CD4-positive, alpha-beta memory T cell (primary cell): ENCODE measurements around the gene LCP2. TPM values are rescaled to one million over a fixed set of nuclear protein-coding genes. Genes with fewer than 3 reads are reported as not detected.

Experiments
- CTCF ChIA-PET: fragments of 350-600 bp; sonication (Branson Sonifier 250); formaldehyde crosslinking; loops from one replicate; lab custom pipeline; 2021; ENCODE audit warnings: inconsistent platforms; ENCODE audit not compliant: partially characterized antibody; lab: Charles Lee
- POLR2A ChIA-PET: fragments of 350-600 bp; sonication (Branson Sonifier 250); formaldehyde crosslinking; loops from one replicate; lab custom pipeline; 2021; ENCODE audit not compliant: partially characterized antibody; lab: Charles Lee
- DNase-seq, 5 donors: peaks; one replicate each; pipeline versions ENCODE4 v3.0.0 to v3.0.0-alpha.2; 2020 to 2022; ENCODE audit warnings: mixed read lengths in 1 of 5
- H3K27ac ChIP-seq: one replicate; pipeline ENCODE4 v1.7.0; 2013; ENCODE audit warnings: low read depth, low read length
- H3K27me3 ChIP-seq: 2 replicates; pipeline ENCODE4 v1.7.0; 2013; ENCODE audit warnings: mild to moderate bottlenecking, low read length, moderate library complexity; ENCODE audit not compliant: insufficient read depth
- H3K36me3 ChIP-seq: 2 replicates; pipeline ENCODE4 v1.7.0; 2013; ENCODE audit warnings: mild to moderate bottlenecking, low read length, moderate library complexity; ENCODE audit not compliant: insufficient read depth
- H3K4me1 ChIP-seq: 2 replicates; pipeline ENCODE4 v1.7.0; 2013; ENCODE audit warnings: mild to moderate bottlenecking, low read length, moderate library complexity; ENCODE audit not compliant: insufficient read depth
- H3K4me3 ChIP-seq, 2 donors: one replicate each; pipeline ENCODE4 v1.7.0; 2013; ENCODE audit warnings: low read length in 2 of 2, mild to moderate bottlenecking in 1 of 2
- H3K9me3 ChIP-seq, 2 donors: one replicate each; pipeline ENCODE4 v1.7.0; 2013; ENCODE audit warnings: low read length in 2 of 2, control low read depth in 1 of 2; ENCODE audit not compliant: control insufficient read depth in 1 of 2
- H3K27ac Mint-ChIP-seq, 7 donors: one replicate each; pipeline ENCODE4 v1.8.0; 2020 to 2021; ENCODE audit warnings: mixed read lengths in 7 of 7, mild to moderate bottlenecking in 6 of 7, inconsistent platforms in 3 of 7, moderate library complexity in 3 of 7
- H3K27me3 Mint-ChIP-seq, 2 donors: one replicate each; pipeline ENCODE4 v1.8.0; 2020 to 2021; ENCODE audit warnings: mixed read lengths in 2 of 2
- H3K36me3 Mint-ChIP-seq, 2 donors: one replicate each; pipeline ENCODE4 v1.8.0; 2020 to 2021; ENCODE audit warnings: mixed read lengths in 2 of 2, inconsistent platforms in 1 of 2, mild to moderate bottlenecking in 1 of 2
- H3K4me1 Mint-ChIP-seq, 4 donors: one replicate each; pipeline ENCODE4 v1.8.0; 2020 to 2021; ENCODE audit warnings: mixed read lengths in 4 of 4, mild to moderate bottlenecking in 1 of 4
- H3K4me3 Mint-ChIP-seq, 8 donors: one replicate each; pipeline ENCODE4 v1.8.0; 2020 to 2021; ENCODE audit warnings: mixed read lengths in 8 of 8, mild to moderate bottlenecking in 7 of 8, moderate library complexity in 6 of 8, inconsistent platforms in 3 of 8
- H3K9me3 Mint-ChIP-seq, 8 donors: one replicate each; pipeline ENCODE4 v1.8.0; 2020 to 2021; ENCODE audit warnings: mixed read lengths in 8 of 8, mild to moderate bottlenecking in 5 of 8, inconsistent platforms in 3 of 8, moderate library complexity in 1 of 8
- intact Hi-C: fragments of 100-400 bp; cut with micrococcal nuclease; formaldehyde crosslinking; loops from one replicate; pipeline ENCODE4 v1.15.1; 2023
- polyA plus RNA-seq, 2 donors: library from polyadenylated mRNA; unstranded; fragments of 300-500 nt; fragmentation: Illumina TruSeq; gene quantifications; one replicate each; pipeline ENCODE4 v1.2.3, GENCODE V29; 2021
- total RNA-seq, 2 experiments: library from RNA; stranded (reverse); gene quantifications; one replicate each; pipeline ENCODE4 v1.2.3, GENCODE V29; 2021

LCP2 gene
- total and polyA plus RNA-seq, 4 experiments from 2014 or later = 117 to 318 (median 275) TPM

DNA sequence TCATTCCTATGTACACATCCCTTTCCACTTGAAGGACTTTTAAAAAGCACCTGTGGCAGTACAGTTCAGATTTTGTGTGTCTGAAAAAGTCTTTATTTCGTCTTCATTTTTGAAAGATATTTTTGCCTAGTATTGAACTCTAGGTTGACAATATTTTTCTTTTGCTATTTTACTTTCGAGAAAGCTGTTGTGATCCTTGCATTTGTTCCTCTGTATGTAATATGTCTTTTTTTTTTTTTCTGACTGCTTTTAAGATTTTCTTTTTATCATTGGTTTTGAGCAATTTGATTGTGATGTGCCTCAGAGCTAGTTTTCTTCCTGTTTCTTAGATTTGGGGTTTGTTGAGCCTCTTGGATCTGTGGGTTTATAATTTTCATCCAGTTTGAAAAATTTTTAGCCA is 13.3 kb downstream of the LCP2 start:
- Mint-ChIP-seq H3K4me1 (peaks cover 87 to 100% (median 94%) of the 10 kb centered on the region in 4 donors), H3K9me3 (no peaks in the 10 kb centered on the region), H3K27ac (peak overlapping the region; percentile 83 to 100 (median 92)), H3K4me3 (peak overlapping the region in 7 of 8 donors; percentile 1 to 83 (median 66)), H3K27me3 (no peaks in the 10 kb centered on the region), H3K36me3 (peaks cover 67 to 94% of the 10 kb centered on the region in 2 donors)
- Histone ChIP-seq H3K27ac (peak overlapping the region; percentile 49), H3K4me3 (no peak overlapping the region), H3K4me1 (peaks cover 99% of the 10 kb centered on the region), H3K36me3 (peaks cover 57% of the 10 kb centered on the region), H3K9me3 (no peaks in the 10 kb centered on the region), H3K27me3 (no peaks in the 10 kb centered on the region)
- ChIA-PET POLR2A (interaction anchor here (1.5 to 32.1 kb wide), 4 partner anchors 10 to 46 kb away, joined by 3 to 1265 read pairs (median 350); partner anchors contain the start of gene LCP2), CTCF (interaction anchor here (0.9 to 3.2 kb wide), 4 partner anchors 11 to 30 kb away, joined by 3 to 31 read pairs (median 4); no protein-coding TSS in a partner anchor)
- DNase-seq = no peak
- intact Hi-C loops = no loop called here

DNA sequence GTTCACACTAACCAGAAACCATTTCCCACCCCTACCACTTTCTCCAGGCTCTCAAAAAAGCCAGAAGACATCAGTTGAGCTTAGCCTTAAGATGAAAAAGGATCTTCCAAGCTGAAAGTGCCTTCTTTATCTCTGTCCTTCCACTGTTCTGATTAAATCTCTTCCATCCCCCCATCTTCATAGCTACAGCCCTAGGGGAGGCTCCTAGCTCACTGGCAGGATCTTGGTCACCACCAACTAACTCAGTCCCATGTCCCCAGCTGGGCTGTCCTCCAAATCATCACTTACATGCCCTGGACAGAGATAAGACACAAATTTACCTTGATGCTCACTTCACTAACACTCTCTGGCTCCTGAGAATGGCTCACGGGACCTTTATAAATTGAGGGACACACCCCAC is 14.3 kb downstream of the LCP2 start:
- DNase-seq = no peak
- Histone ChIP-seq H3K27ac (peak overlapping the region; percentile 49), H3K9me3 (no peaks in the 10 kb centered on the region), H3K36me3 (peaks cover 48% of the 10 kb centered on the region), H3K4me3 (no peak overlapping the region), H3K27me3 (no peaks in the 10 kb centered on the region), H3K4me1 (peaks cover 96% of the 10 kb centered on the region)
- intact Hi-C loops = no loop called here
- Mint-ChIP-seq H3K4me3 (peak overlapping the region in 7 of 8 donors; percentile 9 to 74 (median 71)), H3K27ac (peak overlapping the region; percentile 72 to 100 (median 93)), H3K4me1 (peaks cover 83 to 100% (median 94%) of the 10 kb centered on the region in 4 donors), H3K9me3 (no peaks in the 10 kb centered on the region), H3K36me3 (peaks cover 59 to 89% of the 10 kb centered on the region in 2 donors), H3K27me3 (no peaks in the 10 kb centered on the region)
- POLR2A ChIA-PET = interaction anchor here (1.1 to 32.1 kb wide), 10 partner anchors 9 to 47 kb away, joined by 3 to 1265 read pairs (median 8); partner anchors contain the start of gene LCP2
- CTCF ChIA-PET = interaction anchor here (0.6 to 12.6 kb wide), 12 partner anchors 10 to 63 kb away, joined by 3 to 384 read pairs (median 10); partner anchors contain the start of gene LCP2

DNA sequence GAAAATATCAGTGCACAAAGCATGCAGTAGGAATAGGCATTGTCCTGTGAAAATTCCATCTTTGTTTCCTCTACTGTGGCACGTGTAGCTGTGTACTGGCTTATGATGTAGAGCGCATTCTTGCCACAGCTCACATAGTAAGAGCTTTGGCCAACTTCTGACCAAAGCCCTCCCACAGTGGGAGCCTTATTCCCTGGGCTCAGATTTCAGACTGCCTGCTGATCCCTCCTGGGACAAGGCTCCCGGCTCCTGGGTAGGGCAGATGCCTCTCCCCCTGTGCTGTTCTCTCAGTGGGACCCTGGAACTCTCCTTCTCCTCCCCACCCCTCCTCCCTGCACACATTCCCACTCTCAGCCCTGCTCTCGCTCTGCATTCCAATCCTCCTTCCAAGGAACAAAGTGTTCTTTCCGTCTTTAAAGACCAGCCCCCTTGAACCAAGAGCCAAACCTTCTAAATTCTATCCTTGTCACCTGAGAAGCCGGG is 17.5 kb downstream of the LCP2 start:
- no peaks in the 10 kb centered on the region for H3K27me3 Mint-ChIP-seq
- peak overlapping the region; percentile 75 to 92 (median 85) for H3K4me3 Mint-ChIP-seq
- Histone ChIP-seq H3K4me1 (peaks cover 95% of the 10 kb centered on the region), H3K9me3 (no peaks in the 10 kb centered on the region), H3K27me3 (no peaks in the 10 kb centered on the region), H3K27ac (peak overlapping the region; percentile 68), H3K36me3 (peaks cover 23% of the 10 kb centered on the region), H3K4me3 (peak overlapping the region in 1 of 2 donors; percentile 13)
- DNase-seq = no peak
- no peaks in the 10 kb centered on the region for H3K9me3 Mint-ChIP-seq
- POLR2A ChIA-PET = interaction anchor here (0.6 to 32.1 kb wide), 12 partner anchors 13 to 1896 kb away, joined by 3 to 1265 read pairs (median 12); partner anchors contain the start of genes DOCK2 and LCP2
- H3K36me3 Mint-ChIP-seq = peaks cover 38 to 83% of the 10 kb centered on the region in 2 donors
- intact Hi-C loops = no loop called here
- CTCF ChIA-PET = interaction anchor here (1.4 to 12.6 kb wide), 7 partner anchors 13 to 58 kb away, joined by 3 to 384 read pairs (median 50); partner anchors contain the start of gene LCP2
- H3K27ac Mint-ChIP-seq = peak overlapping the region; percentile 91 to 100 (median 96)
- H3K4me1 Mint-ChIP-seq = peaks cover 81 to 100% (median 92%) of the 10 kb centered on the region in 4 donors

DNA sequence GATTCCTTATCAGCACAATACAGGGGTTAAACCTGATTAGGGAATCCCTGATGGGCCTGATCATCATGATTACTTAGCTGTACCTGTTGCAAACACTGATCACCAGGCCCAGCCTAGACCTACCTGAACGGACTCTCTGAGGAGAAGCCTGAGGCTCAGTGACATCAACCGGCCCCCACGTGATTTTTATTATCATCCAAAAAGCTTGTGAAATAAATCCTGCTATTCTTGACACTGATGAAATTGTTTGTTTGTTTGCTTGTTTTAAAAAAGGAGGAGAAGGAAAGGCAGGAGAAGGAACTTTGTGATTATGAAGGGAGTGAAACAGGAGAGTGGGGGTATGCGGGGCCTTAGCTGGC is 18.1 kb downstream of the LCP2 start:
- ChIA-PET CTCF (interaction anchor here (0.9 to 12.6 kb wide), 9 partner anchors 13 to 178 kb away, joined by 3 to 384 read pairs (median 30); partner anchors contain the start of gene LCP2), POLR2A (interaction anchor here (0.6 to 32.1 kb wide), 13 partner anchors 13 to 1896 kb away, joined by 3 to 1265 read pairs (median 11); partner anchors contain the start of genes DOCK2 and LCP2)
- H3K27me3 Mint-ChIP-seq = no peaks in the 10 kb centered on the region
- H3K27ac ChIP-seq = peak overlapping the region; percentile 68
- H3K4me3 ChIP-seq = peak overlapping the region in 1 of 2 donors; percentile 15
- no peak for DNase-seq
- H3K36me3 ChIP-seq = peaks cover 26% of the 10 kb centered on the region
- peak overlapping the region; percentile 91 to 100 (median 96) for H3K27ac Mint-ChIP-seq
- no peaks in the 10 kb centered on the region for H3K9me3 Mint-ChIP-seq
- H3K27me3 ChIP-seq = no peaks in the 10 kb centered on the region
- H3K9me3 ChIP-seq = no peaks in the 10 kb centered on the region
- H3K4me1 ChIP-seq = peaks cover 95% of the 10 kb centered on the region
- H3K4me3 Mint-ChIP-seq = peak overlapping the region; percentile 75 to 92 (median 85)
- peaks cover 36 to 82% of the 10 kb centered on the region in 2 donors for H3K36me3 Mint-ChIP-seq
- intact Hi-C loops = loop anchor here (1.0 to 2.0 kb wide), 2 partner anchors 8 to 17 kb away; no protein-coding TSS in a partner anchor
- peaks cover 81 to 100% (median 93%) of the 10 kb centered on the region in 4 donors for H3K4me1 Mint-ChIP-seq

DNA sequence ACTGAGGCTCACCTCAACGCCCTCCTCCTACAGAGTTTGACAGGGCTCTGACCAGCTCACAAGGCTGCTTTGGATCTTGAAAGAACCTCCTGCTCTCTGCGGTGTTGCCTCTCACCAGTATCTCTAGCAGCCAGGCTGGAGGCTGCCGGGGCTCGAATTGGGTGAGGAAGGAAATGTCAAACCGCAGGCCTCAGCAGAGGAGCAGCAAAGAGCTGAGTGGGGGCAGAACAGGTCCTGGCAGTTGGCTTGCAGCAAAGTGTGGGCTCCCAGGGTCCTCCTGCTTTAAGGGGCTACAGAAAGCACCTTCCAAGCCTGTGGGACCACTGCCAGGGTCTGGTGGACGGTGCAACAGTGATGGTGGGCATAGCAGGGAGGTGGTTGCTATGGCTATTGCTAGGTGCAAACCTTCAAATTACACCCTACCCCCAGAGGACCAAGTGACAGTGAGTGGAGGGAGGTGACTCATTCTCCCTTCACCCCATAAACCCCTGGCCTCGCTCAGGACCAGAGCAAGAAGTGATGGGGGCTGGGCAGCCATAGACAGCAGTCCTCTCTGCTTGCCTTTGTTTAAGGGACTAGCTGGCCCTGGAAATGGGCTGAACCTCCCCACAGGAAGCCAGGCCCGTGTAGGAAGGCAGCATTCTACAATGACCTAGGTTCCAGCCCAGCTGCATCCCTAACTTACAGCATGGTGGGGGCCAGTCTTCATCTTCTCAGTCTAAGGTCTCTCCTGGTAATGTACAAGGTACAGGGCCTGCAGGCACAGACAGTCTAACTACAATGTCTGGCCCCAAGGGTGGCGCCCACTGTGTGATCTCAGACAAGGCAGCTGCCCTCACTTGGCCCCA is 18.7 kb downstream of the LCP2 start:
- H3K36me3 ChIP-seq = peaks cover 27% of the 10 kb centered on the region
- peaks cover 95% of the 10 kb centered on the region for H3K4me1 ChIP-seq
- Mint-ChIP-seq H3K36me3 (peaks cover 38 to 82% of the 10 kb centered on the region in 2 donors), H3K27me3 (no peaks in the 10 kb centered on the region), H3K4me1 (peaks cover 83 to 100% (median 93%) of the 10 kb centered on the region in 4 donors), H3K9me3 (no peaks in the 10 kb centered on the region), H3K27ac (peak overlapping the region; percentile 91 to 100 (median 96)), H3K4me3 (peak overlapping the region; percentile 75 to 92 (median 85))
- POLR2A ChIA-PET = interaction anchor here (0.6 to 32.1 kb wide), 16 partner anchors 8 to 1897 kb away, joined by 3 to 1265 read pairs (median 9); partner anchors contain the start of genes DOCK2 and LCP2
- H3K4me3 ChIP-seq = peak overlapping the region in 1 of 2 donors; percentile 15
- DNase-seq = peak; percentile 90 to 96 (median 91)
- CTCF ChIA-PET = interaction anchor here (0.9 to 12.6 kb wide), 9 partner anchors 12 to 178 kb away, joined by 3 to 384 read pairs (median 30); partner anchors contain the start of gene LCP2
- H3K27me3 ChIP-seq = no peaks in the 10 kb centered on the region
- H3K27ac ChIP-seq = peak overlapping the region; percentile 68
- no peaks in the 10 kb centered on the region for H3K9me3 ChIP-seq
- intact Hi-C loops = loop anchor here (1.0 to 2.0 kb wide), 6 partner anchors 8 to 52 kb away; partner anchors contain the start of gene LCP2

DNA sequence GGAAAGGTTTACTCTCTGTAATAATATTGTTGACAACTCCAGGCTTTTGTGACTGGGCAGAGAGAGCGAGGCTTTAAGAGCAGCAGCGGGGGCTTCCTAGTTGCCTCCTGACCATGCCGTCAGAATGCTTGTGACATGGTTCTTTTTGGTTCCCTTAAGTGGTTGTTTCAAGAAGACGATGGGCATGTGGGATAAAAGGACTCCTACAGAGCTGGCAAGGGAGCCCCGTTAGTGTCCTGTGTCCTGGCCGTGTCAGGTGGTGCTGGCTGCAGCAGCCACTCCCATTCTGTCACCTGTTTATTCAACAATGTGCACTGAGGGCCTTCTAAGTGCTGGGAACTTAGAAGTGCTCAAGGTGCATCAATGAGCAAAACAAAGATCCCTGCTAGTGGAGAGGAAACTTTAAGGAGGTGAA is 19.7 kb downstream of the LCP2 start:
- Histone ChIP-seq H3K4me3 (peak overlapping the region in 1 of 2 donors; percentile 28), H3K27me3 (no peaks in the 10 kb centered on the region), H3K4me1 (peaks cover 95% of the 10 kb centered on the region), H3K27ac (peak overlapping the region; percentile 93), H3K9me3 (no peaks in the 10 kb centered on the region), H3K36me3 (peaks cover 31% of the 10 kb centered on the region)
- H3K27ac Mint-ChIP-seq = peak overlapping the region; percentile 91 to 100 (median 98)
- H3K27me3 Mint-ChIP-seq = no peaks in the 10 kb centered on the region
- H3K36me3 Mint-ChIP-seq = peaks cover 36 to 80% of the 10 kb centered on the region in 2 donors
- intact Hi-C loops = loop anchor here (1.0 to 2.0 kb wide), 5 partner anchors 10 to 53 kb away; partner anchors contain the start of gene LCP2
- ChIA-PET POLR2A (interaction anchor here (1.1 to 32.1 kb wide), 11 partner anchors 7 to 61 kb away, joined by 3 to 1265 read pairs (median 17); partner anchors contain the start of gene LCP2), CTCF (interaction anchor here (2.1 to 12.6 kb wide), 8 partner anchors 11 to 61 kb away, joined by 9 to 384 read pairs (median 92); partner anchors contain the start of gene LCP2)
- peaks cover 79 to 100% (median 90%) of the 10 kb centered on the region in 4 donors for H3K4me1 Mint-ChIP-seq
- H3K9me3 Mint-ChIP-seq = no peaks in the 10 kb centered on the region
- peak overlapping the region; percentile 78 to 93 (median 86) for H3K4me3 Mint-ChIP-seq
- DNase-seq = no peak
